IPS-NIHi7 (cell line): ENCODE data around the gene RALGAPA2.
"Not testable (repeated sequence)": the region's sequence is repeated elsewhere in the genome, so short reads cannot be mapped to it uniquely, and the experiment has no call there.

Experiments used
- DNase-seq: peaks from one replicate; pipeline ENCODE4 v3.0.0; 2012; ENCODE audit warnings: mixed read lengths; ENCODE audit errors: extremely low spot score

Gene RALGAPA2

DNA sequence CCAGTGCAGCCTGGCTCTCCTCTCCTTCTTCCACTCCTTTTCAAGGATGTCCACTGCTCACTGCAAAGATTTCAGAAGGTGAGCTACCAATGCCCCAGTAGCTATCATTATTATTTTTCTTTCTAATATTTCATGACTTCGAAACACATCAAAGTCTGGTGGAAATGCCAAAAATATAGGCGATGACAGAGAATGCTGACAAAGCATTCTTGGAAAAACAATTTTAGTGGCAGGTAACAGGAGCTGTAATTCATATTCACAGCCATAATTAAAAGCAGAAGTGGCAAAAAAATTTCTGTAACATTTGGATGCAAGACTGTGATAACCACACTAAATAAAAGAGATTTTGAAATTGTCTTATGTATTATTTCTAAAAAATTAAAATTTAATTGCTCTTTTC lies 133.6 kb downstream of the RALGAPA2 start:
- DNase-seq: no peak

DNA sequence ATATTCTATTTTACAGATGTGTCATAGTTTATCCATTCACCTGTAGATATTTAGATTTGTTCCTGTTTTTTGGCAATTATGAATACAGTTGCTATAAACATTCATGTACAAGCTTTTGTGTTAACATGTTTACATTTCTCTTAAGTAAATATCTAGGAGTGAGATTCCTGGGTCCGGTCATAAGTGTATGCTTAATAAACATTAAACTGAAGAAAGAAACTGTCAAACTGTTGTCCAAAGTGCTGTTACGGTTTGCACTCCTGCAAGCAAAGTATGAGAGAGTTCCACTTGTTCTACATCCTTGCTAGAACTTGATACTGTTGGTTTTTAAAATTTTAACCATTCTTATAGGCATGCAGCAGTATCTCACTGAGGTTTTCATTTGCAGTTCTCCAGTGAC lies 138.6 kb downstream of the RALGAPA2 start:
- DNase-seq: no peak

DNA sequence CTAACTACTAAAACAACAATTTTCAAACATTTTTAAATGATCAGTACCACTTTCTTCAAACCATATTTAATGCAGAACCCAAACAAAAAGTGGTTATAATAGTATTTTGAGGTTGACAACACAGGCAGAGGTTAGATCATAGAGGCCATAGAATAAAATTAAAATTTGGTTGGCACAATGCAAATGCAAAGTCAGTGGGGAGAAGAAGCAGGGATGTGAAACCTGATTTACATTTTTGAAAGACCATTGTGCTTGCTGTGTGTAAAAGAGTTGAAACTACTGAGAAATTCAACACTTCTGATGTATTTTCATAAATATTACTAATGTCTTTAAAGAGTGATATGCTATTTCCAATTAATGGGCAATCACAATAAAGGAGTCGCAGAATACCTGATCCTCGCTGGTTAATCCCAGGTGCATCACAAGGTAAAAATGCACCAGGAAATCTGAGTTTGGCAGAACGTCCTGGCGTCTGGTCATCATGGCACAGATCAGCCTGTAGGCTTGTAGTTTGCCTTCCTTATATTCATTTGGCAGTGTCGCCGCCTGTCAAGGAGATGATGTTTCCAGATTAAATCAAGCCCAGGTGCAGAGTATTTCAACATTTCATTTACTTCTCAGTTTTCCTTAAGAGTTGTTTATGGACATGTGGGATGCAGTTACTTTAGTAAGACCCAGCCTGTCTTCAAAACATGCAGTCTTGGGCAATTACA lies 141.2 kb downstream of the RALGAPA2 start:
- DNase-seq: no peak

DNA sequence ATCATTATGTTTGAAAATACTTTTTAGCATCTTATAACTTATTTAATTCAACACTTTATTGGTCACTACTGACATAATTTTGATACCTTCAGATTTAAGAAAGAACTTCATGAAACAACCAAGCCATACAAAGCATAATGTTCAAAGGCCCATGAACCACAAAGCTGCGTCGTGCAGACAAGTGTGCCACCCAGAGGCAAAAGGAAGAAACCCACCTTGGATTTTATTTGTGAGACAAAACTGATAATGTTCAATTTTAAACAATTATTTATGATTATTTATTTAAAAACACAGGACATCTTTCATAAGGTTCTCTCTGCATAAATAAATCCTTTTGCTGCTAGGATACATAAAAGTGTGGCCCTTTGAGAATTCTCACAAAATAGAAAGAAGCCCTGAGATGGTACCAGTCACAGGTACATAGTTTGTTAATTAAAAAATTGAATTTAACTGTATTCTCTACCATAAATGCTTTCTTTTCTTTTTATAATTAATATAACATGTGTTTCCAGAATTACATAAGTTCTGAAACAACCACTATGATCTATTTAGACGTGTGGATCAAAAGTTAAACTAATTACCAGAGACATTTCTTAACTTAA lies 143.7 kb downstream of the RALGAPA2 start:
- DNase-seq: peak; percentile 47

DNA sequence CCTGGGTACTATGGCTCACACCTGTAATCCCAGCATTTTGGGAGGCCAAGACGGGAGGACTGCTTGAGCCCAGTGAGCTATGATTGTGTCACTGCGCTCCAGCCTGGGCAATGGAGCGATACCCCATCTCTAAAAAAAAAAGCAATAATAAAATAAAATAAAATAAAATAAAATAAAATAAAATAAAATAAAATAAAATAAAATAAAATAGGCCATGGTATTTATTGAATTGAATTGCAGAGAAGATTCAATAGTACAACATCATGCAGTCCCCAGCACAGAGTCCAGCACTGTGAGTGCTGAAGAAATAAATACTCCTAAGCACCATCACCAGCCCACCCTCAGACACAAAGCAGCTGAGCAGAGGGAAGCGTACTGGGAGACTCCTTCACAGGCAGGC lies 144.7 kb downstream of the RALGAPA2 start:
- no peak for DNase-seq

DNA sequence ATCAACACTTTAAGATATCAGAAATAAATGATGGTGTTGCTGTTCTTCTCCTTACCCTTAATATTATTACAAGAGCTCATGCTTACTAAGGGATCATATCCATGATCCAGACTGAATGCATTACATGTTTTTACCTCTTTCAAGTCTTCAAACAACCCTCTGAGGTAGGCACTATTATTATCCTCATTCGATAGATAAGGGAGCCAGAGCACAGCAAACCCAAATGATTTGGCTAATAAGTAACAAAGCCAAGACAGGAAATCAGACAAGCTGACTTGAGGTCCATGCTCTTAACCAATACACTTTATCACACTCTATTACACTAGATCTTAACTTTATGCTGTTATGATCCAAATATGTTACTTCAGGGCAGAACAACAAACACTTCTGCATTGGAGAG lies 145.9 kb downstream of the RALGAPA2 start:
- no peak for DNase-seq

DNA sequence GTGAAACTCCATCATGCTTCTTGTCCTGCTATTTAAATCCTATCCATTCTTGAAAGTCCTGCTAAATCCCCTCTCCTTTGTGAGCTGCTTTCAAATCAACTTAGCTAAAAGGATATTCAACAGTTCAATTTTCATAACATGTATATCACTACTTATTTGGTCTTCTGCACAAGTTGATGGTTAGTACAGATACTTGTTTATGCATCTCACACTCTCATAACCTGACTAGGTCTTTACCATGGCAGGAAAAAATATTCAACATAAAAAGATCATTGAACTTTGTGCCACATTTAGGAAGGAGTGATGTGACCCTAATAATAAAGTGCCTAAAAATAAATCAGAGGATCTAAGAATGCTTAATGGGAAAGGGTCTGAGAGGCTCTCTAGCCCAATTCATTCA lies 148.2 kb downstream of the RALGAPA2 start:
- DNase-seq: no peak

DNA sequence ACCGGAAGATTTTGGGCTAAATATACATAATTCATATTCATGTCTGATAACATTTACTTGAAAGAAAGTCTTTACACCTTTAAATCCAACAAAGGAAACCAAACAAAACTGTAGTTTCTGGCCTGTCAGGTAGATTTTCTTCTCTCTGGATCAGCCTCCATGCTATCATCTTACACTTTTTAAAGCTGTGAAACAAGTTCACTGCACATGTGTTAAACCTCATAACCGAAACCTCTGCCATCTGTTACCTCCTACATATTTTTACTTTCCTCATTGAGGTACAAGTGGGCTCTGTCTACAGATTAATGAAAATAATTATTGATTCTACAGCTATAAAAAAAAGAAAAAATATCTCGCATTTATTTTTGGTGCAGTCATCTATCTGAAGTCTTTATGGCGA lies 149.9 kb downstream of the RALGAPA2 start:
- no peak for DNase-seq

DNA sequence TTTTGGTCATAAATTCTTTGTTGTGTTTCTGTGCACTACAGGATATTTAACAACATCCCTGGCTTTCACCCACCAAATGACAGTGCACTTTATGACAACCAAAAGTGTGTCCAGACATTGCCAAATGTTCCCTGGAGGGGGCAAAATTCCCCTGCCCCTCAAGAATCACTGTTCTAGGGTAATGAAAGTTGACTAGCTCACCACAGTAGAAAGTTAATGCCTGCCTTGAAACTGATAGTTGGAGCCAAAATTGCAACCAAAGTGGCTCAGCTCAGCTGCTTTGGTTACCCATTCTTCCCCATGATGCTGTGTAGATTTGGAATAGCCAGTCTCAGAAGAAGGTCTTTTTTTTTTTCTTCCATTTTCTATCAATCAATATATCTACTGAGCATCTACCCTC lies 150.6 kb downstream of the RALGAPA2 start:
- DNase-seq: no peak

DNA sequence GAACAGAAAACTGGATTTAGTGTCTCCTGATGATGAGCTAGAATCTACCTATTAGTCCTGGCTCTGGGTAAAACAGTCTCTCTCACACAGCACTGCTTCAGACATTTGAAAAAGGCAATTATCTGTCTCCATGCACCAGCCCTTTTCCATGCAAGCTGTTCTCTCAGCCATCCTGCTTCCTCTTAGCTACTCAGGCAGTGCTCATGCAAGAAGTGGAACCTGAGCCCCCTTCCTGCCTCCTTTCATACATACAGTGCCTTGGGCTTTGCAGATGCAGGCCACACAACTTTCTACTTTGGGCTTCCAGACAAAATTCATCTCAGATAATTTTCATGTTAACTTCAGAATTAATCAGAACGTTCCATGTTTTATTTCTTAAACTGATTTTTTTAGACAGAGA lies 151.3 kb downstream of the RALGAPA2 start:
- DNase-seq: no peak

DNA sequence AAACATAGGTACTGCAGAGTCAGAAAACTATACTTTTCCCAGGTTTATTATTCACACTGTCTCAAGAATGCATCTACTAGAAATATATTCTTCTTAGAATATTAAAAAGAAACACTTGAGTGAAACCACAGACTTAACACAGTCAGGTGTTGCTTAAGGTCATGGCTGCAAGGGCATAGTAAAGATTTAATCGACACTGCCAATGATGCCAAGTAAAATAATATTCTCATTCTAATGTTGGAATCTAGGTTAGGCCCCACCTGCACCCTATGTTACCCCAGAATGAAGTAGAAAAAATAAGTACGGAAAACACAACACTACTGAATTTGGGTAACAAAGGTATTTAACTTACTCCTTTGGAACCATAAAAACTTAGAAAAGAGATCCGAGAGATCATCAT lies 155.0 kb downstream of the RALGAPA2 start:
- DNase-seq: no peak

DNA sequence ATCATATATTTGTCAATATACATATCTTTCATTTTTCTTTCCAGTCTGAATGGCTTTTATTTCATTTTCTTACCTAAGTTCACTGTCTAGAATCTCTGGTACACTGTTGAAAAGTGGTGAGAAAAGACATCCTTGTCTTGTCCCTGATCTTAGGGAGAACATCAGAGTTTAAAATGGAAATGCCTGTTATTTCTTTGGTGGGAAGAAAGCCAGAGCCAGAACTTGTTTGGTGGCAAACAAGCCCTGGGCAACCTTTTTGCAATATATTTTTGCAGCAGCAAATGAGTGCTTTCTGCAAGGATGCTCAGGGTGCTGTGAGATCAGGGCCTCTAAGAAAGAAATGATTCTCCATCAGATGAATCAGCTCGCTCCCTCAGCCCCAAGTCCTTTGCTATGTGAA lies 156.6 kb downstream of the RALGAPA2 start:
- DNase-seq: no peak

DNA sequence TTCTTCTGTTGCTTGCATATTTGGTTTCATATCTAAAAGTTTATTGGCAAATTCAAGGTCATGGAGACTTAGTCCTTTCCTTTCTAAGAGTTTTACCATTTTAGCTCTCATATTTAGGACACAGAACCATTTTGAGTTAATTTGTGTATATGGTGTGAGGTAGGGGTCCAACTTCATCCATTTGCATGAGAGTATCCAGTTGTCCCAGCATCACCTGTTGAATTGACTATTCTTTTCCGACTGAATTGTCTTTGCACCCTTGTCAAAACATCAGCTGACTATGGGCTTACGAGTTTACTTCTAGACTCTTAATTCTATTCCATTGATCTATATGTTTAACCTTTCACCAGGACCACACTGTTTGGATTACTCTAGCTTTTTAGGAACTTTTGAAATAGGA lies 157.5 kb downstream of the RALGAPA2 start:
- DNase-seq: no peak

DNA sequence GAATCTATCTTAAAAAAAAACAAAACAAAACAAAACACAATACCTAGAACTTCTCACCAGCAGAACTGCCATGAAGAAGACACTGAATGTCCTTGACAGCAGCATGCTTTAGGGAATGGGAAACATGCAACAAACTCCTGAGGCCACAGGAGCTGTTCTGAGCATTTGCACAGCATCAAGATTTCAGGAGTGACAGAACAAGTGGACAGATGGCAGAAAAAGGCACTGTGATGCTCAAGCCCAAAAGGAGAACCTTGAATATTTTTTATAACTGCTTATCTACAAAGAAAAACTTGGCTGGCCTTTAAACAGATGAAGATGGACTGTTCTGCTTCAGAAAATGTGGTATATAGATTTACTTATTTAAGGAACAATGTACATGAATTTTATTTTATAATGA lies 158.9 kb downstream of the RALGAPA2 start:
- no peak for DNase-seq

DNA sequence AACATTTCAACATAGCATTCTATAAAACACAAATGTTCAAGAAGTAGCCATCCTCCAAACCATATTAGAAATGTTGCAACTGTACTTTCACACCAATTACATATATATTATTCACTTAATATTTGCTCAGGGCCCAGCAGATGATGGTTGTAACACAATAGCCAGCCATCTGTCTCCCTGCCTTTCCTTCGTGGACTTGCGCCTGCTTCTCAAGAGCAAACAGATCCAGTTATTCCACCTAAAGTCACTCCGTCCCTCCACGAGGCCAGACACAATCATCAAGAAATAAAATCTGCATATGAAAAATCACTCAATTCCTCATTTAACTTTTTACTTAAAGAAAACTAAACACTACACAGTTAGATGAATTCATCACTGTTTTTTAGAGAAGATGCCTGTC lies 160.4 kb downstream of the RALGAPA2 start:
- DNase-seq: no peak

DNA sequence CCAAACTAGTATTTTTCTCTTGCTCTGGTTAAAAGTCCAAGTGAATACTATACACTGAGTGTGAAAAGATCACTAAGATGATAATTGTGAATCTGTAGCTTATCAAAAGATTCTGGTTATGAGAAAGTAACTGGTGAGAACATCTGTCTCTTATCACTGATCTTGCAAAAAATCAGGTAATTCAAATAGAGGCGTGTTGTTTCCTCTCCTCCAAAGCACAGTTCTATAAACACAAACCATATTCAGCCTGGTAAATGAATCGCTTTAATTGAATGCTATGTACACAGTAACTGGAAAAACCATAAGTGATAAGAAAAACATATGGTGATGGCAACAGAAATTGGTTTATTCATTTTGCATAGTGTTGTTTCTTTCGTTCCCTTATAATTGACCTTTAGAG lies 161.0 kb downstream of the RALGAPA2 start:
- DNase-seq: no peak

DNA sequence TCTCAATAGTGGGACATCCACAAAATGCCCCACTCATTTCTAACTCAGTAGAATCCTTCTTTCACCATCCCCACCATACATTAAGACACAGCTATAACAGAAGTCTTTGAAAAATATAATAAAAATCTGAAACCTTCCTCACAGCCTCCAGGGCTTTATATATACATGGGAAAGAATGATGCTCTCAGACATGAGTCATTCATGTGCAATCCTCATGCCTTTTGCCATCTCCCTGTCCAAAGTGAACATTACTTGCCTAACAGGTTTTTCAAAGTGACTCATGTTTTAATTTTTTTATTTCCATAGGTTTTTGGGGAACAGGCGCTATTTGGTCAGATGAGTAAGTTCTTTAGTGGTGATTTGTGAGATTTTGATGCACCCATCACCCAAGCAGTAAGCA lies 162.7 kb downstream of the RALGAPA2 start:
- no peak for DNase-seq

DNA sequence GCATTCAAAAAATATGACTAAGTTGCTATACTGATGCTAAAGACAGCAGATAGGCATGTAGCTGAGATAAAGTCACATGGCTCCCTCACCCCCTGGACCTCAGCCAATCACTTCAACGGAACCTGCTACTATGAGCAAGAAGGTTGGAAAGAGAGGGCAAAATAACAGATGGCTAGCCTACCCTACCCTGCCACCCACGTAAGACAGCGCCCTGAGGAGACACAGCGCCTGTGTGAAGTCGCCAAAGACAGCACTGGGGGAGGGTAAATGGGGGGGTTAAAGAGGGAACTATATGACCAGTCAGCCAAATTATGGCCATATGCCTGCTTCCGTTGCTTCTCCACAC lies 163.2 kb downstream of the RALGAPA2 start:
- DNase-seq: no peak

DNA sequence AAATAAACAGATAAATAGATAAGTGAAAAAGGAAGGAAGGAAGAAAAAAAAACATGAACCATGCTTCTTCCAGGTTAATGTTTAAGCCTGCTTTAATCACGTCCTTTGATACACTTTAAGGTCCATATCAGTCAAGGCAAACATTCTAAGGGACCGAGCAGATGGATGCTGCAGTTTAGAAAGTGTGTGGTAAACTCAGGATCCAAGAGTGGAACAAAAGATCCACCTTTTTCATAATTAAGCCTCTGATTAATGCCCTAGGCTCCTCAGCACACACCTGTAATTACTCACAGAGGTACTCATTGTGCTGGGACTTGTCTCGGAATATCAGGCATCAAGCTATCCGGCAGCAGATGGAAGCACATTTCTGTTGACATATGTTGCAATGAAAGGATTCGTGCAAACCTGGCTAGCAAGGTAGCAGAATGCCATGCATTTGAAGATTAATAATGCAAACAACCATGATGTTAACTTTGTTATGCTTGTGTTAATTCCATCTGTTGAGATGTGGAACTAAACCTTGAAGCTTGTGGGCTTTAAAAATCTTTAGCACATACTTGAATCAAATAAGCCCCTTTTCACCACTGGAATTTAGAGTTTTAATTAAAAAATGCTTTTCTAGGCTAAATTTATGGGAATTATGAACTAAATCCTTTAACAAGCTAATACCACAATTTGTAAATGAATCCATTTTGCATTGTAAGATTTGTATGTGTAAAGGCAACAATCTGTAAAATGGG lies 163.7 kb downstream of the RALGAPA2 start:
- DNase-seq: no peak

DNA sequence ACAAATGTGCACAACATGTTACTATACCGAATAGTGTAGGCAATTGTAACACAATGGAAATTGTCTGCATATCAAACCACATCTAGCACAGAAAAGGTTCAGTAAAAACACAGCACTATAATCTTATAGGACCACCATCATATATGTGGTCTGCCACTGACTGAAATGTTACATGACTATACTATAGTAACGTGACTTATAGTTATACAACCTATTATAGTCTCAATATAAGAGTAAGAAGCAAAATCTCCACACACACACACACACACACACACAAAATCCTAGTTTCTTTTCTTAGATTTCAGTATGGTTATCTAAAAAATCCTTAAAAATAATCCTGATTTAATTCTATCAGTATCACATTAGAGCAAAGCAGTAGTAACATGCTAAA lies 164.6 kb downstream of the RALGAPA2 start:
- DNase-seq: no peak

DNA sequence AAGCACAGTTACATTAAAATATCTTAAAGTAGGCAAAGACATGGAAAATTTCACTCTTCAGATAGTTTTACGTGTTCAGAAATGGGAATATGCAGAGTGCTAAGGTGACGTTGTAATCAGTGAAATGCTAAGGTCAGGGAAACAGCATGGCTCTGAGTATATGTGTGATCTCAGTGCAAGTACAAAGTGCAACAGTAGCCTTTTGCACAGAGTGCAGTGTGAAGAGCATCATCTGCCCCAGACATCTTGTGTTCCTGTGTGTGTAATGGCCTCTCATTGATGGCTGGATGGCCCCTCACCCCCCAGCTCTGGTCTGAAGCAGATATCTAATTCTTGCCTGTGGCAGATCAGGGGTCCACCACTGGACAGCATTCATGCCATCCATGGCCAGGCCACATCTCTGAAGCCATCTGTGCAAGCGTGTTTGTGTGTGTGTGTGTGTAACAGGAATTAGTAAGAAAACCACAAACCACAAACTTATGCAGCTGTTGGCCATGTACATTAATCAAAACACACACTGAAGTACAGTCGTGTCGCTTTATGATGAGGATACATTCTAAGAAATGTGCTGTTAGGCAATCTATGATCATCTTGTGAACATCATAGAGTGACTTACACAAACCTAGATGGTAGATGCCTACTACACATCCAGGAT lies 165.1 kb downstream of the RALGAPA2 start:
- DNase-seq: no peak

DNA sequence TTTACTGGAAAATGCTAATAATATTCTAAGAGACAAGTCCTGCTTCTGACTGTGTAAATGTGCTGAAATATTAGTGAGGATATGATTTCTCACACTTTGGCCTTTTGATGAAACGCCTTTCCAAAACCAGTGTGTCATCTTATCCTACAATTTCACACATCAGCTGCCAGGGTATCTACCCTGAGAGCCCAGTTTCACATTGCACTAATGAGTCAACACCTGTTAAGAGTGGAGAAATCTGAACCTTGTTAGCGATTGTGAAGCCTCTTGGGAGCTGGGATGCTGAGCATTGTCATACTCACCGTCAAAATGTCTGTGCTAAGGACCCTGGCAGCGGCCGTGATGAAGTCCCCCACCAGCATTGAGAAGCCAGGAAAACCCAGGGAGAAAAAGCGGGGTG lies 166.0 kb downstream of the RALGAPA2 start:
- DNase-seq: no peak

DNA sequence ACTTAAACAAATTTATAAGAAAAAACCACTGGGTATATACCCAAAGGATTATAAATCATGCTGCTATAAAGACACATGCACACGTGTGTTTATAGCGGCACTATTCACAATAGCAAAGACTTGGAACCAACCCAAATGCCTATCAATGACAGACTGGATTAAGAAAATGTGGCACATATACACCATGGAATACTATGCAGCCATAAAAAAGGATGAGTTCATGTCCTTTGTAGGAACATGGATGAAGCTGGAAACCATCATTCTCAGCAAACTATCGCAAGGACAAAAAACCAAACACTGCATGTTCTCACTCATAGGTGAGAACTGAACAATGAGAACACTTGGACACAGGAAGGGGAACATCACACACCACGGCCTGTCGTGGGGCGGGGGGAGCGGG lies 169.1 kb downstream of the RALGAPA2 start:
- not testable (repeated sequence) for DNase-seq
